K562 (cell line): ENCODE measurements around the gene ERAL1. TPM values are rescaled to one million over a fixed set of nuclear protein-coding genes. Genes with fewer than 3 reads are reported as not detected.

Source experiments
- ADNP ChIP-seq: fragments of 200-800 bp; sonication (Bioruptor generic); IDR thresholded peaks from 2 replicates; pipeline ENCODE4 v1.6.1; 2016; ENCODE audit warnings: missing genetic modification characterization, missing compliant biosample characterization
- ATF3 ChIP-seq, 2 experiments: fragments of 450-650 bp in 1 of 2; sonication (generic) in 1 of 2; formaldehyde crosslinking in 1 of 2; IDR thresholded peaks in 1 of 2; conservative IDR thresholded peaks in 1 of 2; 2 replicates each; pipeline versions ENCODE4 v1.6.1 to v1.8.1; 2016 to 2023; ENCODE audit warnings: mild to moderate bottlenecking in 2 of 2, moderate library complexity in 2 of 2, inconsistent platforms in 1 of 2, missing genetic modification reagents in 1 of 2
- BHLHE40 ChIP-seq: IDR thresholded peaks from 2 replicates; pipeline ENCODE4 v1.6.1; 2011; ENCODE audit warnings: low read length, improper control_type of control experiment
- BRD4 ChIP-seq: fragments of 200-600 bp; sonication (generic); IDR thresholded peaks from 2 replicates; pipeline ENCODE4 v1.6.1; 2017; ENCODE audit warnings: inconsistent platforms
- CBFA2T3 ChIP-seq: fragments of 450-650 bp; IDR thresholded peaks from 2 replicates; pipeline ENCODE4 v1.6.1; 2017
- CBX2 ChIP-seq: fragments of 200-600 bp; sonication (generic); IDR thresholded peaks from one replicate; pipeline ENCODE4 v1.6.1; 2012; ENCODE audit warnings: mild to moderate bottlenecking, low read length, inconsistent platforms; ENCODE audit not compliant: insufficient read depth, poor library complexity, severe bottlenecking
- CCAR2 ChIP-seq: fragments of 200-400 bp; formaldehyde crosslinking; IDR thresholded peaks from 2 replicates; pipeline ENCODE4 v1.6.1; 2017; ENCODE audit warnings: mild to moderate bottlenecking, low read depth, low read length
- DPF2 ChIP-seq: fragments of 450-650 bp; IDR thresholded peaks from 2 replicates; pipeline ENCODE4 v1.6.1; 2016
- ESRRA ChIP-seq: fragments of 450-650 bp; IDR thresholded peaks from 2 replicates; pipeline ENCODE4 v1.6.1; 2014; ENCODE audit warnings: low read depth, mild to moderate bottlenecking, moderate library complexity, borderline replicate concordance
- FOSL1 ChIP-seq: fragments of 200-800 bp; sonication (Bioruptor generic); conservative IDR thresholded peaks from 2 replicates; pipeline ENCODE4 v1.6.1; 2016; ENCODE audit warnings: missing genetic modification characterization, missing compliant biosample characterization
- HOXB6 ChIP-seq: fragments of 250-450 bp; sonication (Bioruptor Pico); IDR thresholded peaks from 2 replicates; pipeline ENCODE4 v1.5.1; 2022; ENCODE audit warnings: mild to moderate bottlenecking, borderline replicate concordance
- KAT8 ChIP-seq: fragments of 450-650 bp; IDR thresholded peaks from 2 replicates; pipeline ENCODE4 v1.6.1; 2016; ENCODE audit warnings: low read depth, mild to moderate bottlenecking
- MAFG ChIP-seq: fragments of 450-650 bp; conservative IDR thresholded peaks from 2 replicates; pipeline ENCODE4 v1.6.1; 2016; ENCODE audit warnings: missing genetic modification characterization, missing compliant biosample characterization
- MEIS2 ChIP-seq: fragments of 450-650 bp; IDR thresholded peaks from 2 replicates; pipeline ENCODE4 v1.6.1; 2014; ENCODE audit warnings: mild to moderate bottlenecking; ENCODE audit not compliant: partially characterized antibody
- NFYB ChIP-seq: IDR thresholded peaks from 2 replicates; pipeline ENCODE4 v1.6.1; 2011; ENCODE audit warnings: mild to moderate bottlenecking, moderate library complexity; ENCODE audit not compliant: insufficient read length; ENCODE audit errors: extremely low read depth
- PKNOX1 ChIP-seq: fragments of 450-650 bp; IDR thresholded peaks from 2 replicates; pipeline ENCODE4 v1.6.1; 2016
- RBBP5 ChIP-seq: fragments of 200-600 bp; sonication (generic); IDR thresholded peaks from 2 replicates; pipeline ENCODE4 v1.6.1; 2012; ENCODE audit warnings: borderline replicate concordance, mild to moderate bottlenecking, low read length, control low read depth, inconsistent platforms; ENCODE audit not compliant: insufficient read depth, poor library complexity, severe bottlenecking
- RNF219 ChIP-seq: fragments of 250-450 bp; sonication (Bioruptor Pico); IDR thresholded peaks from 2 replicates; pipeline ENCODE4 v1.5.0; 2022; ENCODE audit warnings: mild to moderate bottlenecking
- SMAD1 ChIP-seq: fragments of 150-350 bp; IDR thresholded peaks from 2 replicates; pipeline ENCODE4 v1.6.1; 2014; ENCODE audit warnings: low read length, low read depth; ENCODE audit not compliant: partially characterized antibody
- SMARCA4 ChIP-seq: fragments of 450-650 bp; IDR thresholded peaks from 2 replicates; pipeline ENCODE4 v1.6.1; 2016
- TAL1 ChIP-seq: fragments of 450-650 bp; IDR thresholded peaks from 2 replicates; pipeline ENCODE4 v1.6.1; 2016; ENCODE audit warnings: mild to moderate bottlenecking
- TCF3 ChIP-seq: sonication (generic); formaldehyde crosslinking; IDR thresholded peaks from 2 replicates; pipeline ENCODE4 v1.4.0; 2020; ENCODE audit warnings: mild to moderate bottlenecking, missing genetic modification reagents
- TRIM28 ChIP-seq: fragments of 450-650 bp; IDR thresholded peaks from 2 replicates; pipeline ENCODE4 v1.6.1; 2017
- XRCC4 ChIP-seq: IDR thresholded peaks from one replicate; pipeline ENCODE4 v1.6.1; 2011; ENCODE audit not compliant: insufficient read depth, insufficient read length; ENCODE audit errors: extremely low read depth
- ZNF175 ChIP-seq: fragments of 200-800 bp; sonication (Bioruptor generic); IDR thresholded peaks from 2 replicates; pipeline ENCODE4 v1.6.1; 2016; ENCODE audit warnings: low read depth, mild to moderate bottlenecking, missing genetic modification characterization, missing compliant biosample characterization
- ZNF445 ChIP-seq: fragments of 250-450 bp; sonication (Bioruptor Pico); IDR thresholded peaks from 2 replicates; pipeline ENCODE4 v1.4.0; 2020; ENCODE audit warnings: low read depth, mild to moderate bottlenecking, moderate library complexity
- polyA plus RNA-seq, 8 experiments: library from polyadenylated mRNA; depleted of rRNA in 4 of 8; stranded (reverse) in 5 of 8; unstranded in 3 of 8; fragments of >200 nt; fragmentation: Nextera tagmentation in 2 of 8; fragmentation: Illumina TruSeq in 1 of 8; extraction: Ambion mirVana in 2 of 8; extraction: Trizol in 1 of 8; gene quantifications; 2 replicates each; pipeline versions ENCODE4 v1.2.1 to v1.2.3, GENCODE V29; 2011 to 2014; ENCODE audit warnings: inconsistent platforms in 1 of 8, missing spikeins in 1 of 8
- total RNA-seq, 7 experiments: library from RNA; depleted of rRNA in 6 of 7; stranded (reverse); fragments of >200 nt in 6 of 7; fragmentation: Illumina TruSeq in 2 of 7; extraction: Trizol in 2 of 7; gene quantifications; 2 replicates each; pipeline versions ENCODE4 v1.2.1 to v1.2.3, GENCODE V29; 2011 to 2021; ENCODE audit warnings: low replicate concordance in 1 of 7

ERAL1 gene
- total and polyA plus RNA-seq, 9 of the 15 experiments (the other 6 are each of a cell fraction or from before 2014, with no cell fraction given), result 37.5 to 351 (median 106) TPM

- TF ChIP-seq NFYB, result no peak
- TF ChIP-seq SMARCA4, result peak; percentile 65
- TF ChIP-seq TAL1, result peak; percentile 43; the same call in 1 of the 2 replicates
- no peak for TF ChIP-seq ZNF175 (CRISPR knock-in tag)
- 0 out of 2 replicates have a peak, but pooled peaks have one; percentile 58 for TF ChIP-seq ADNP (tag)
- 0 out of 2 replicates have a peak, but pooled peaks have one; percentile 28 for TF ChIP-seq TCF3 (CRISPR knock-in tag)
- no peak for TF ChIP-seq ZNF445
- TF ChIP-seq ATF3 (IDR thresholded peaks at IDR 0.05), result peak; percentile 82
- TF ChIP-seq ATF3 (CRISPR knock-in tag; conservative IDR thresholded peaks at IDR 0.05), result no peak
- TF ChIP-seq XRCC4, result no peak
- TF ChIP-seq PKNOX1, result 0 out of 2 replicates have a peak, but pooled peaks have one; percentile 11
- peak; percentile 49 for TF ChIP-seq MEIS2
- TF ChIP-seq HOXB6, result no peak
- peak; percentile 82; the same call in 1 of the 2 replicates for TF ChIP-seq ESRRA
- TF ChIP-seq CCAR2, result no peak
- no peak for TF ChIP-seq RNF219 (CRISPR knock-in tag)
- TF ChIP-seq MAFG (tag), result peak; percentile 19; the same call in 1 of the 2 replicates
- TF ChIP-seq CBX2, result no peak
- TF ChIP-seq BRD4, result no peak
- no peak for TF ChIP-seq RBBP5
- TF ChIP-seq KAT8, result no peak
- TF ChIP-seq BHLHE40, result no peak
- no peak for TF ChIP-seq TRIM28
- peak; percentile 58 for TF ChIP-seq CBFA2T3
- TF ChIP-seq DPF2, result peak; percentile 71
- no peak for TF ChIP-seq SMAD1
- TF ChIP-seq FOSL1 (tag), result peak; percentile 69
Measured at GRCh38 chr17:28874750-28875149, 19.9 kb downstream of the ERAL1 start (continued).
